Stimulated activated CD8-positive, alpha-beta memory T cell treated with anti-CD3 and anti-CD28 coated beads, Interleukin-4, amount 100 ng/mL, for 1 hour (primary cell): ENCODE data around the gene CACNA1F.
A peak's percentile ranks its signal among the peaks of the same experiment; 100 is the strongest.

Experiments used
- DNase-seq, 2 donors: peaks; one replicate each; pipeline ENCODE4 v3.0.0-alpha.2; 2020; ENCODE audit warnings: low read depth in 2 of 2, low spot score in 1 of 2

CACNA1F gene

DNA sequence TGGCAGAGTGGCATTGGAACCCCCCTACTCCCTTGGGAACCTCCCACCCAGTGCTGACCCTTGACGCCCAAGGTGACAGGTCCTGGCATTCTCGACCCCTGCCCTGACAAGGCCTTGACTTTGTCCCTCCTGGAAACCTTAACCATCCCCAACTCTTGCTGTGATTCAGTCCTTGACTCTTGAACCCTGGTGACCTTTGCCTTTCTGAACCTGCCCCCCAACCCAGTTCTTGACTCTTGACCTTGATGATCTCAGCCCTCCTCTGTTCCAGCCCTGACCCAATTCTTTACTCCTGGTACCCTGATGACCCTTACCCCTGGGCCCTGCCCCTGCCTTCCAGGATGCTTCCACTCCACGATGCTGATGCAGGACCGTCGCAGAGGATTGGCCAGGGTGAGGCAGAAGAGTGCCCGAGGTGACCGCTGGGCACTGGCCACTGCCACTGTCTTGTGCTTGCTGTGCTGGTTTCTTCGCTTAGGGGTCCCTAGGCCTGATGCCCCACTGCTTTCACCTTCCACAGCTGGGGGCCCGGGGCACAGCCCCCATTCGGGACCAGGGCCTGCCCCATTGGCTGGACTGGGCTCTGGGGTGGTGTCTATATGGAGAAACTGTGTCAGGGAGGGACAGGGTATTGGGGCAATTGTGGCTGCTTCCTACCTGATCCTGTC lies 1.7 kb downstream of the CACNA1F start:
- no peak for DNase-seq

GRCh38 chrX:49230500-49231232 lies 2.5 kb downstream of the CACNA1F start:
- DNase-seq: peak; percentile 15 to 16

- no peak for DNase-seq
Observed at GRCh38 chrX:49228185-49228584, 5.0 kb downstream of the CACNA1F start.

DNA sequence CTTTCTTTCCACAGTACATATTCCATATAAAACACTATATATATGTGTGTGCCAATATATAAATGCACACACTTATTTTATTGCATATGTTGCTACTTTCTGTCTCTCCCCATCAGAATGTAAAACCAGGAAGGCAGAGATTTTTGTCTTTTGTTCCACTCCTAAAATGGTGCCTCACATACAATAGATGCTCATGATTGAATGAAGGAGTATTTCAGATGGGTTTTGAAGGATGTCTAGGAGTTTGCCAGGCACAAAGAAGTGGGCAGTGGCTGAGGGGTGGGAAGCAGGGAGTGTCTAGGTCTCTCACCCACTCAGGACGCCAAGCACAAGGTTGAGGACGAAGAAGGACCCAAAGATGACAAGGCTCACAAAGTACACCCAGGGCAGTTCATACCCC lies 5.4 kb downstream of the CACNA1F start:
- no peak for DNase-seq

DNA sequence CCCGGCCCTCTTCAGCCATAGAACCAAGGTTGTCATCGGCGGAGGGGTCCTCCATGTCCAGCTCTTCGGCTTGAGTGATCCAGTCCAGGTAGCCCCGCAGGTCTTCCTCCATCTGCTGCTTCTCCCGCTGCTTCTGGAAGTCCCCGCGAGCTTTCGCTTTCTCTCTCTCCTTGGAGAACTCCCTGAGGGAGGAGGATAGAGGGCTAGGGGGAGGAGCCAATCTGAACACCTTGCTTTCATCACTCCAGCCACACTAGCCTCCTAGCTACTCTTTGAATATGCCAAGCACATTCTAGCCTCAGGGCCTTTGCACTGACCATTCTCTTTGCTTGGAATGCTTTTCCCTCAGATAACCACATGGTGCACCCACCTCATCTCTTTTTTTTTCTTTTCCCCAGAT lies 6.2 kb downstream of the CACNA1F start:
- no peak for DNase-seq

DNA sequence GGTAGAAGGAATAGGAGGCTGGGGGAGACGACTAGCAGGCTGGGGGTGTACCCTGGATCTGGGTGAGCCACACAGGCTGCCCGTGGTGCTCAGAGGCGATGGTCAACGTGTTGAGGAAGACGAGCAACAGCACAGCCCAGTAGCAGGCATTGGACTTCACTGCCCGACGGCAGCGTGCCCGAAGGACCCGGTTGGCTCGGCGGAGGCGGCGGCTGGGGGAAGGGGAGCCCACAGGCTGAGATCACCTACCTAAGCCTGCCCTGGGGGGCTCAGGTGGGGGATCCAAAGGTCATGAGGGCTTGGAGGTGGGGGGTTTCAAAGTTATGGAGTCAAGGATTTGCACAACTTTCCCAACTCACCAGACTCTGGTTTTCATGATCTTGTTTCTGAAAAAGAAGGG lies 7.3 kb downstream of the CACNA1F start:
- DNase-seq: no peak

DNA sequence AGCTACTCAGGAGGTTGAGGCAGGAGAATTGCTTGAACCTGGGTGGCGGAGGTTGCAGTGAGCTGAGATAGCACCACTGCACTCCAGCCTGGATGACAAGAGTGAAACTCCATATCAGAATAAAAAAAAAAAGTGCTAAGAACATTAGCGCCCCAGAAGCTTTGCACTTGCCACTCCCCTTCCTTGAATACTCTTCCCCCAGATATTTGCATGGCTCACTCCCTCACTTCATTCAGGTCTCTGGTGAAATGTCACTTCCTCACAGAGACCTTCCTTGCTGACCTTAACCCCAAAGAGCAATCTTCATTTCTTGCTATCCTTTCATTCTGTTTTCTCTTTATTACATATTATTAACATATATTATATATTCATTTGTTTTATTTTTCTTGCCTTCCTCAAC lies 11.3 kb downstream of the CACNA1F start:
- DNase-seq: no peak

DNA sequence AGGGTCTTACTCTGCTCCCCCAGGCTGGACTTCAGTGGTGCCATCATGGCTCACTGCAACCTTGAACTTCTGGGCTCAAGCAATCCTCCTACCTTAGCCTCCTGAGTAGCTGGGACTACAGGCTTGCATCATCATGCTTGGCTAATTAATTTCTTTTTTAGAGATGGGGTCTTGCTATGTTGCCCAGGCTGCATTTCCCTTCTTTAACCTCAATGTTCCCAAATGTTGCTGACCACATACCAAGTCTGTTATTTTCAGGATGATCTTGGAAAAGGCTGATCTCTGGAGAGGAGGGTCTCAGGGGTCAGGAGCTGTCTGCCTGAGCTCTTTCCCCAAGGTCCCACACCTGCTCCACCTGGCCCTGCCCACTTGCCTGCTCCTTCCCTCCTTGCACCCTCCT lies 13.0 kb downstream of the CACNA1F start:
- no peak for DNase-seq

DNA sequence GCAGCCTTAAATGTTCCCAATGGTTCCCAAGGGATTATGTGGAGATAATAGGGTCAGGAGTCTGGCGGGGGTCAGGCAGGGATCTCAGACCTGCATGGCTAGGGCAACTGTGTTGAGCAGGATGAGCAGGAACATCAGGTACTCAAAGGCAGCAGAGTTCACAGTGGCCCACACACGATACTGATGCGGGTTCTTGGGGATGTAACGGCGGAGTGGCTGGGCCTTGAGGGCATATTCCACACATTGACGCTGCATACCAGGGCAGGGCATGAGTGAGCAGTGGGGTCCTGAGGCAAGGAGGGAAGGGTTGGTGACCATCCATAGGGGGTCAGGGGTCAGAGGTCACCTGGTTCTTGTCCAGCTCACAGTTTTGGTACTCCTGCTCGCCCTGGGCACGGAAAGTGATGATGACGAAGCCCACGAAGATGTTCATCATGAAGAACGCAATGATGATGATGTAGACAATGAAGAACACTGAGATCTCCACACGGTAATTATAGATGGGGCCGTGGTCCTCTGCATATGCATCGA lies 18.1 kb downstream of the CACNA1F start:
- no peak for DNase-seq

DNA sequence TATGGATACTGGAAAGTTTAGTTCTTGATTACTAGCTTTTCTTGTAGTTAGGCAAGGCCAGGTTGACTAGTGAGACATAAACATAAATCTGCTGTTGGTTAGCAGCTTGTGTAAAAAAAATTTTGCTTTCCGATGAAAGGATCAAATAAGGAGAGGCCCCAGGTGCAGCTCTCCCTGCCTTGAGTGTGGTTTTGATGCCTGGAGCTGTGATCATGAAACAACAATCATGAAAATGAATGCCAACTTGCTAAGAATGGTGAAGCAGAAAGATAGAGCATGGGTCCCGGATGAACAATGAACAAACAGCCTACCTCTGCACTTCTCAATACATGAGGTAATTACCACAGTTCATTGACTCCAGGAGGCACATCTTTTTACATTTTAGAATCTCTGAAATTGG lies 18.7 kb downstream of the CACNA1F start:
- no peak for DNase-seq

DNA sequence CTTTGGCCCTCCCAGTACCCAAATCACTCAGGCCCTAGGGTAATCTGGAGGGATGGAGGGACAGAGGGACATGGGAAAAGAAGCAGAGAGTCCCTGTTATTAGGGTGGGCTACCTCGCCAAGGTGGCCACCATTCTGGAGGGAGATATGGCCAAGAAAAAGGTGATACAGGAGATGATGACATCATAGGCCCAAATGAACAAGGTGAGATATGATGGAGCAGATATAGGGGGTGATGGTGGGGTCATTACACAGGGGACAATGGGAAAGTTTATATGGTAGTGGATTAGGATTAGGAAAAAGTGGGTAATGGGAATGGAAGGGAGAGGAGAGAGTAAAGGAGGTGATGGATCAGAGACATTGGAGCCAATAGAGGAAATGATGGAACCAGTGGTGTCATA lies 20.3 kb downstream of the CACNA1F start:
- DNase-seq: no peak

GRCh38 chrX:49212209-49212608 lies 20.9 kb downstream of the CACNA1F start:
- DNase-seq: no peak

GRCh38 chrX:49211074-49211473 lies 22.1 kb downstream of the CACNA1F start:
- DNase-seq: no peak

GRCh38 chrX:49210406-49210805 lies 22.7 kb downstream of the CACNA1F start:
- DNase-seq: no peak

DNA sequence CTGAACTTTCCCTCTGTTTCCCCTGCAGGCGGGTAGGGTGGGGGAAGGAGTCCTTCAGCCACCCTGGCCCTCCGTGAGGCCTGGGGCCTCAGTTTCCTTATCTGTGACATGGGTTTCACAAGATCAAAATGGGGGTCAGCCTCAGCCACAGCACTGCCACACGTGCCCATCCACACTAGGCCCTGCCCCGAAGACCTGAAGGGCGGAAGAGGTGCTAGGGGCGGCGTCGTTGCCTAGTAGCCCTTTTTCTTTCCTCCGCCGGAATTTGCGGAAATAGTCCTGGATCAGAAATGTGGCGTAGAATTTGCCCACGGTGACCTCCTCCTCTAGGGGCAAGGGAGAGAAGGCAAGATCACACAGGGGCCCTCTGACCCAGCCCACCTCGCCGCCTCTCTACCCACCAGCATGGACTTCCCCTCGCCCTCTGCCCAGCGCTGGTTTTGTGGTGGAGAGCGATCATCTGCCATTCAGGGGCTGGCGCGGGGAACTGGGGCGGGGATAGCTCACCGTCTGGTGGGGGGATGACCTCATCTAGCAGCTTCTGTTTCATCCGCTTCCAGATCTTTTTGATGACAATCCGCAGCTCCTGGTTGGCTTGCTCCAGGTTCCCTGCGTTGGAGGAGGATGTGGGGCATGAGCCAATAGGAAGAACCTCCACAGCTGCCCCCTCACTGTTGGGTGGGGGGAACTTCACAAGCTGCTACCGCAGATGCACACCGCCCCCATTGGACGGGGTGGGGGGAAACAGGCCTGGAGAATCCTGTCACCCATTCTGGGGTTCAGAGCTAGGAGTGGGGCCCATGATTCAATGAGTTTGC lies 23.5 kb downstream of the CACNA1F start:
- DNase-seq: no peak

- DNase-seq: no peak
Observed at GRCh38 chrX:49208399-49208798, 24.7 kb downstream of the CACNA1F start.

- no peak for DNase-seq
Observed at GRCh38 chrX:49206543-49206942, 26.6 kb downstream of the CACNA1F start.

- DNase-seq: no peak
Observed at GRCh38 chrX:49205443-49205842, 27.7 kb downstream of the CACNA1F start.

DNA sequence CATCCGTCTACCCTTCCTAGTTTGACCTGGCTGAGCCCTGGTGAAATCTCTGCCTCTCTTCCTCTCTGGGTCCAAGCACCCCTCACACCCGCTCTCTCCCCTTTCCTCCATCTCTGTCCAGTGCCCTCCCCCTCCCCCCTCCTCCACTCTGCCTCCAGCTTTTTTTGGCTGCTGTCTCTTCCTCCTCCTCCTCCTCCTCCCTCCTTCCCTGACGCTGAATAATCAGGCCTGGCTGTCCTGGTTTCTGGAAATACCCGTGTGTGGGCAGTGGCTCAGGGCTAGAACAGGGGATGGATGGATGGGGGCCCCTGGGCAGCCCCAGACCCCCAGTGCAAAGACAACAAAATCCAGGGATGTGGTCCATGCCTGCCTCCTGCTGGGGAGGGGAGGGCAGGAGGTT lies 28.4 kb downstream of the CACNA1F start:
- no peak for DNase-seq

DNA sequence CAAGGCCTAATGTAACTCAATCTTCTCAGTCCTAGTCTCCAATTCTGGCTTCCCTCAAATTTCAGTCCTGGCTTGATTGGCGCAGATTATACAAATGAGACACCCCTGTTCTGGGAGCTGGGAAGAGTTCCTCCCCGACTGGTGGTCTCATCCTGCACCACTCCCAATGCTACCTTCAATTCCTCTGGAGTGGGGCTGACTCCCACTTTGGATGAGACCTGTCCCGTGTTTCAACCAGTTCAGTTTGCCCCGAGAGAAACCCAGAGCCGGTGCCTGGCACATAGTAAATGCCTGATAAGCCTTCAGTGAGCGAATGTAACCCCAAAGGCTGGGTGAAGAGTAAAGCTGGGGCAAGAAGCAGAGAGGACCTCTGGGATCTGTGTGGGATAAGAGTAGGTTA lies 29.1 kb downstream of the CACNA1F start:
- no peak for DNase-seq

GRCh38 chrX:49203536-49203935 lies 29.6 kb downstream of the CACNA1F start:
- no peak for DNase-seq

GRCh38 chrX:49202022-49202421 lies 31.1 kb downstream of the CACNA1F start:
- DNase-seq: no peak
